CD4-positive, alpha-beta T cell treated with Interleukin-17A for 1 hour (primary cell): ENCODE results near the gene LMBR1.
"Not testable (repeated sequence)": the region's sequence is repeated elsewhere in the genome, so short reads cannot be mapped to it uniquely, and the experiment has no call there.

Source experiments
- DNase-seq: peaks from one replicate; pipeline ENCODE4 v3.0.0-alpha.2; 2020

LMBR1 gene

GRCh38 chr7:156752367-156753228, 140.4 kb downstream of the LMBR1 start:
- no peak for DNase-seq

GRCh38 chr7:156751319-156751718, 141.7 kb downstream of the LMBR1 start:
- DNase-seq: no peak

GRCh38 chr7:156747718-156748117, 145.3 kb downstream of the LMBR1 start:
- DNase-seq: no peak

GRCh38 chr7:156746891-156747290, 146.1 kb downstream of the LMBR1 start:
- no peak for DNase-seq

DNA sequence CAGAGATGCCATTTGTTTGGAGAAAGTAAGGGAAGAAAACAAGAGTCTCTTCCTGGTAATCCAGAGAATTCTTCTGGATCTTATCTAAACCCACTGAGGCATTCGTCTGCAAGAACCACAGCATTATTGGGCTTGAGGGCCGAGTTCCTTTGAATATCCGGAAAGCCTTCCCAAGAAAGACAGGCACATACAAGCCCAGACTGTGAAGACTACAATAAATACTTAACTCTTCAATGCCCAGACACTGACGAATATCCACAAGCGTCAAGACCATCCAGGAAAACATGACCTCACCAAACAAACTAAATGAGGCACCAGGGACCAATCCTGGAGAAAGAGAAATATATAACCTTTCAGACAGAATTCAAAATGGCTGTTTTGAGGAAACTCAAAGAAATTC, 153.4 kb downstream of the LMBR1 start:
- no peak for DNase-seq

DNA sequence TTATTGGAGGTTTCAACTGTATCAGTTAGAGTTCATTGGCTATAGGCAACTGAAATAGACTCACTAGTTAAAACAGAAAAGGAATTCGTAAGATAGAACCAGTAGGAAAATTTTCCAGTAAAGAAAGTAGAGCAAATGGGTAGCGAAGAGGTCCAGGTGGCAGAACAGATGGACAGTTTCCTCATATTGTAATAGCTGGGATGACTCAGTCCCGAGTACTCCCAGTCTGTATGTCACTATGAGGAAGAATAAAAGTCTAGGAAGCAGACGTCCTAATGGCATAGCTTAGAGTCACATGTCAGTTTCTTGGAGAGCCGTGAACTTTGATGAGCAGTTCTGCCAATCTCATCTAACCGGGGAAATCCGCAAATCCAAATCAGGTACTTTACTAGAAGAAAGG, 157.1 kb downstream of the LMBR1 start:
- DNase-seq: no peak

GRCh38 chr7:156733638-156734037, 159.3 kb downstream of the LMBR1 start:
- no peak for DNase-seq

DNA sequence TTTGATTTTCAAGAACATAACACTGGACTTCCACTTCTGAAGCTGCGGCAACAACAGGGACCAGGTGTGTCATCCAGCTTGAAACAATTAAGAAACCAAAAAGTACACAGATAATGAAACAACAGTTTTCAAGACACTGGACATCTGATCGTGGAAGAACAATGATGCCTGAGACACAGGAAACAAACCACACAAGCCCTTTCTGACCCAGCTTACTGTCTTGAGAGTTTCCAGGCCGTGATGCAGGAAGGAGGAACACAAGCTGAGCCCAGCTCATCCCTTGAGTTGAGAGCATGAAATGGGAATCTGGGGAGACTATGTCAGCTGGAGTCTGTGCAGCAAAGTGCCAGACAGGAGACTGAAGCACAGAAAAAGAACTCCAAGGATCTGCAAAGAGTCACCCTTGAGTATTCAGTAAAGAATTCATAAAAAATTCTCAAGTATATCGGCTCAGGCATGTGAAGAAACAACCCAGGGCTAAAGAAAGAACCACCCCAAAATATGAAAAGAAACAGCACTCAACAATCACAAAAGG, 160.8 kb downstream of the LMBR1 start:
- DNase-seq: no peak

DNA sequence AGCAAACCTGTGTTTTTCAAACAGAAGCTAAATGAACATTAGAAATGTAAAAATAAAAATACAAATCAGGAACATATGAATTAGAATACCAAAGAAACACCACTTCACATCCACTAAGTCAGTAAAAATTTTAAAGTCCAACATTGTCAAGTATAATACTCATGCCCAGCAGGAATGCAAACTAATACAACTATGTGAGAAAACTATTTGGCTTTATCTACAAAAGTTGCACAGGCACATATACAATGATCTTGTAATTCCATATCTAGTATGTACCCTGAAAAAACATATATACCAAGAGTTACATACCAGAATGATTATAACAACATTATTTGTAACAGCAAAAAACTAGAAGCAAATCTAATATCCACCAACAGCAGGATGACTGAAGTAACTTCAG, 161.3 kb downstream of the LMBR1 start:
- DNase-seq: no peak

DNA sequence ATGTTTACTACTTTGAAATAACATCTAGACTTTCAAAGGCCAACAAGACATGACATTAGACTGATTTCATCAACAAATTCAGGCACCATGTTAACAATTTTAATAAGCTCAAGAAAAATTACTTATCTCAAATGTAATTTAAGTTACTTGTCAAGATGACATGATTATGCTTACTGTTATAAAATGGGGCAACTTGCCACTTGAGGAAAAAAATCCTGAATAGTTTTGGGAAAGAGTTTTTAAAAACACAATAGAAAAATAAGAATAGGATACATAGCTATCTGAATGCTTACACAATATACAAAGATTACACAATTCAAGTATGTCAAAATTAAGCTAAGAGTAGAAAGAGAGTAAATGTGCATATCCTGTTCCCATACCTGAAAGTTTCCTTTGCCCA, 167.0 kb downstream of the LMBR1 start:
- DNase-seq: no peak

DNA sequence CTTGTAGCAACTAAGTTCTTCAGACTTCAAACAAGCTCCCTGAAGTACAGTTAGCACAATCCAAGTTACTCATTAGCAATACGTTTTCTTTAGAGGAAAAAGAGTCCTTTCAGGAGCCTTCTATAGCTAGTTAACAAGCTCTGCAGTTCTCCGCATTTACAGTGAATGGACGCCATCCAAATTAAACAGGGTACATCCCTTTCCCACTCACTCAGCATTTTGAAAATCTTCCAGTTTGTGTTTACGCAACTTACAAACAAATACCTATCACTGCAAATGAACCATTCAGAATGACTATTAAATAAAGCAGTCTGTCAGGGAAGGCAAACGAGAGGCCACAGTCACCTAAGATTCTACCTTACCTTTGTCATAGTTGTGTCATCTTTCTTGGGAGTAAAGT, 167.9 kb downstream of the LMBR1 start:
- DNase-seq: no peak

DNA sequence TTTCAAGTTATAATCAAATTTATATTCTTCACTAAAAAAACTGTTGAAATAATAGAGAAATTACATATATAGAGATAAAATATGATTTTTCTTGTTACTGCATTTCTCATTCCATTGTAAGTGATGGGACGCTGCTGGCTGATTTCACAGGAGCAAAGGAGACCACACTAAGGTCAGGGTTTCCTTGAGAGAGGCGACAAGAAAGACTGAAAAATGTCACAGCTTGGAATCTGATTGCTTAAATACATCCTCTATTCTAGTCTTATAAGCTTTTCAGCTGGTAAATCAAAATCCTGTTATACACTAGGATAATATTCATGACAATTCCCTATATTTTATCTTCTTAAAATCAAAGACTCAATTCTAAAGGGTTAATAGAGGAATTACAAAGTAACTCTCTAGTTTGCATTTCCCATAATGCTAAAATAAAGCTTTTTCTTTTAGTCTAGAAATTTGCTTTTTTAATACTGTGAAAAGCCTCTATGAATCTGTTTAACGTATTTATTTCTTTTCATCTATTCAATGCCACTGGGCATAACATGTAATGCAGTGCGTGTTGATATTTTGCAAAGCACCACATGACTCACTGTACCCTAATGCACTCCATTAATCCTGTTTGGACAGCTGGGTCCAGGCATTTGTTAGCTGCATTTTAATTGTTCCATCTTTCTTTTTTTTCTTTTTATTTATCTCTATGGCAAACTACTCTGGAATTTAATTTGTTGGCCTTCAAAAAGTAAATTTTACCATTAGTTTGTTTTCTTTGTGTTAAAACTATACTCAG, 170.7 kb downstream of the LMBR1 start:
- DNase-seq: no peak

GRCh38 chr7:156703773-156704482, 189.1 kb downstream of the LMBR1 start:
- DNase-seq: no peak

DNA sequence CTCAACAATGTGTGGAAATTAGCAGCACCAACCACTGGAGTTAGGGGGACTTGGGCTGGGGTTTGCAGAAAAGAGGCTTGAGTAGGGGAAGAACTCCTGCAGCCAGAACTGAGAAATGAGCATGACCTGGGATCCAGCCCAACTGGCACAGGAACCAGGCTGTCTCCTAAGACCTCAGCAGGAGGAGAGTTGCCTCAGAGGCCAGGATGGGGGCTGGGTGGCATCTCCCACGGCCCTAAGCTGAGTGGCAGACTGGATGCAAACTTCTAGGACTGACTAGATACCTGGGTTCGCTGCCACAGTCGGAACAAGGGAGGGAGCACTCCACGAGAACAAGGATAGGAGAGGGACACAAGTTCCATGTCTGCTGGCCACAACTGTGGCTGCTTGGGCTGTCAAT, 189.8 kb downstream of the LMBR1 start:
- no peak for DNase-seq

- no peak for DNase-seq
Measured at GRCh38 chr7:156702399-156702798, 190.6 kb downstream of the LMBR1 start.

DNA sequence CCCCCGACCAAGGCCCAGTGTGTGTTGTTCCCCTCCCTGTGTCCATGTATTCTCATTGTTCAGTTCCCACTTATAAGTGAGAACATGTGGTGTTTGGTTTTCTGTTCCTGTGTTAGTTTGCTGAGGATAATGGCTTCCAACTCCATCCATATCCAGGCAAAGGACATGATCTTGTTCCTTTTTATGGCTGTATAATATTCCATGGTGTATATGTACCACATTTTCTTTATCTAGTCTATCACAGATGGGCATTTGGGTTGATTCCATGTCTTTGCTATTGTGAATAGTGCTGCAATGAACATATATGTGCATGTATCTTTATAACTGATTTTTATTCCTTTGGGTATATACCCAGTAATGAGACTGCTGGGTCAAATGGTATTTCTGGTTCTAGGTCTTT, 191.2 kb downstream of the LMBR1 start:
- DNase-seq: not testable (repeated sequence)

- not testable (repeated sequence) for DNase-seq
Measured at GRCh38 chr7:156698512-156698911, 194.5 kb downstream of the LMBR1 start.

DNA sequence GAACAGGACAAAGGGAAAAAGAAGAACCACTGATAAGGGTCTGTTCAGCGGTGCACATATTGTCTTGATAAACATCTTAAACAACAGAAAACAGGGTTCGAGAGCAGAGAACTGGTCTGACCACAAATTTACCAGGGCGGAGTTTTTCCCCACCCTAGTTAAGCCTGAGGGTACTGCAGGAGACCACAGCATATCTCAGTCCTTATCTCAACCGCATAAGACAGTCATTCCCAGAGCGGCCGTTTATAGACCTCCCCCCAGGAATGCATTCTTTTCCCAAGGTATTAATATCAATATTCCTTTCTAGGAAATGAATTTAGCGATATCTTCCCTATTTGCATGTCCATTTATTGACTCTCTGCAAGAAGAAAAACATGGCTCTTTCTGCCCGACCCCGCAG, 195.7 kb downstream of the LMBR1 start:
- DNase-seq: not testable (repeated sequence)

DNA sequence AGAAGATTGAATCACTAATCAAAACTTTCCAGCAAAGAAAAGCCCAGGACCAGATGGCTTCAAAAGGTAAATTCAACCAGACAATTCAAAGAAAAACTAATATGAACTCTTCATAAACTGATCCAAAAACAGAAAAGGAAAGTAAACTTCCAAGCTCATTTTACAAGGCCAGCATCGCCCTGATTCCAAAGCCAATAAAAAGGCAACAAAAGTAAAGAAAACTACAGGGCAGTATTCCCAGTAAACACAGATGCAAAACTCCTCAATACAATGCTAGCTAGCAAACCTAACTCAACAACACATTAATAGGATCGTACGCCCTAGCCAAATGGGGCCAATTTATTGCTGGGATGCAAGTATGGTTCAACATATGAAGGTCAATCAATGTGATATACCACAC, 199.4 kb downstream of the LMBR1 start:
- no peak for DNase-seq

DNA sequence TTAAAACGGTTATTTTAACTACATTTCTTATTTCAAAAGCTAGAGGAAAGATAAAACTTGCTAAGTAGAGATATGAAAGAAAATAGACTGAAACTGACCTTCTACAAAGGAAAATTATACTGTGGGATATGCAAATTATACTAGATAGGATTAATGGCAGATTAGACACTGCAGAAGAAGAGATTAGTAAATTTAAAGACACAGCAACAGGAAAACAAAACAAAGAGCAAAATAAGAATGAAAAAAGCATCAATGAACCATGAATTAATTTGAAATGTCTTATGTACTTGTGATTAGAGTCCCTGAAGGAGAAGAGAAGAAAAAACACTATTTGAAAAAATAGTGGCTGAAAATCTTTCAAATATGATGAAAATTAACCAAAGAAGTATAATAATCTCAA, 200.1 kb downstream of the LMBR1 start:
- no peak for DNase-seq

- no peak for DNase-seq
Measured at GRCh38 chr7:156691764-156692163, 201.2 kb downstream of the LMBR1 start.

DNA sequence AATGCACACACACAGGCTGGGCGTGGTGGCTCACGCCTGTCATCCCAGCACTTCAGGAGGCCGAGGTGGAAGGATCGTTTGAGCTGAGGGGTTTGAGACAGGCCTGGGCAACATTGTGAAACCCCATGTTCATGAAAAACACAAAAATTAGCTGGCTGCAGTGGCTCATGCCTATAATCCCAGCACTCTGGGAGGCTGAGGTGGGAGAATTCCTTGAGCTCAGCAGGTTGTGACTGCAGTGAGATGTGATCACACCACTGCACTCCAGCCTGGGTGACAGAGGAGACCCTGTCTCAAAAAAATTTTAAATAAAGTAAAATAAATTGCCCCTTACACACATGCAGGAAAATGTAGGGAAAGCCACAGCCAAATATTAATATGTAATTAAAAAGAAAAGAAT, 208.3 kb downstream of the LMBR1 start:
- DNase-seq: no peak

- DNase-seq: no peak
Measured at GRCh38 chr7:156684251-156684650, 208.7 kb downstream of the LMBR1 start.
